ENCODE measurements around the gene RAB11A.

The RAB11A gene

DNA sequence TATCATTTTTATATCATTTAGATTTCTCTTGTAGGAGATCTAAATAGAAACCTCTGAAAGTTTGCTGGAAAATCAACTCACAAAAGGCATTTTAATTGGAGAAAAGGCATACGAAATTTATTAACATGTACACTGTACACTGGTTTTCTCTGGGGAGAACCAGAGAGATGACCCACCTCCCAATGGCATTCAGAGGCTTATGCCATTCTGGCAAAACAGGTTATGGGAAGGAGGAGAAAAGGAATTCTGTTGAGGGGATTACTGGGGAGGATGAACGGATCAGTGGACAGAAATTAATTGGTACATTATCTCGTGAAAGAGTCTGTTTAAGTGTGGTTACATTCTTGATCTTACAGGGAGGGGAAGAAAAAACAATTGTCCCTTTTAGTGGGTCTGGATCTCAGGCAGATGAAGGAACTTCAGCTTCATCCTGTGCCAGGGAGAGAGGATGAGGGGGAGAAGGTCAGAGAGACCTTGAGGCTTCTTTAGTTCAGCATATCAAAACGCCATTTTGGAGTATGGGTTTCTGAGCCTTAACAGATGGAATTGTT lies 16.5 kb downstream of the RAB11A start:
- DNase-seq (ENCODE audit: low read depth): no peak

- no peak for DNase-seq (ENCODE audit: low read depth)
Measured at GRCh38 chr15:65887565-65887964, 18.3 kb downstream of the RAB11A start.

DNA sequence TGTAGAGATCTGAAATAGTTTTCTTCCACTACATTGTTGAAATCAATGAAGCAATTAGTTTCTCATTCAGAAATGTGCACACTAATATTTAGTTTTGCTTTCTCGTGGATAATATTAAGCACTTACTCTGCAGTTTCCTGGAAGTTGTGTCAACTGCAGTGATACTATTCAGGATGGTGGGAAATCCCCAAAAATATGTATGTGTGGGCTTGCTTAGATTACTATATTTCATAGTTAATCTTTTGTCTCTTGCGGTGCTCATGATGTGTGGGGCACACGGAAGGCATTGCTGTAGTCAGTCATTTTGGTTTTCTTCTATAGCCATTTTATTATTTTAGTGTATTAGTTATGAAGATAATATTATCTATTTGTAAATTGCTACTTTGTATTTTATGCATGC lies 19.7 kb downstream of the RAB11A start:
- no peak for DNase-seq (ENCODE audit: low read depth)

DNA sequence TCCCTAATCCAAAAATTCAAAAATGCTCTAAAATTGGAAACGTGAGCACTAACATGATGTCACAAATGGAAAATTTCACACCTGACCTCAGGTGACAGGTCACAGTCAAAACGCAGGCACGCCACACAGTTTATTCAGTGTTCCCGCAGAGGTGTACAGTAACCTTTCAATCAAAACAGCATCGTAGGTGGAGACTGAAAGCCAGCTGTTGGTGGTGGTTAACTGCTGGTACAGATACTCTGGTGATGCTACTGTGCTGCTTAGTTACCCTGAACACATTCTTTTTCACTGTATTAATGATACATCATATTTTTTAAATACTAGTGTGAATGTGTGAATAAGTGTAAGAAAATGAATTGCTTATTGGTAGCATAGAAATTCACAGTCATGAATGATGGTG lies 23.8 kb downstream of the RAB11A start:
- no peak for DNase-seq (ENCODE audit: low read depth)

DNA sequence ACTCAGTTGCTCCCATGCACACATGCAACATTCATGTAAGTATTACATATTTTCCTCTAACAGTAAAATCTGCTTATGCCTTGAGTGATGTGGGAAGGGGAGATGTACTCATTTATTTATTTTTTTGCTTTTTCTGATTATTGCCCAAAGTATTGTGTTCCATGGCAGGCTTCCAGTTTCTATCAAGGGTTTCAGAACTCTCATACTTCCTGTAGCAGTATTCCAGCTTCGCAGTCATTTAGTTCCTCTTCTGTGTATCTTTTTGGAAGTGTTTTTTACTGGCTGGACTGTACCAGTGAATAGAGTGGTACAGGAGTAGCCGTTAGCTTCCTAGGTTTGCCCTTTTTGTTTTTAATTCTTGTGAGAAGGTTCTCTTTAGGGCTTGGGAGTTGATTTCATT lies 26.9 kb downstream of the RAB11A start:
- no peak for DNase-seq (ENCODE audit: low read depth)

GRCh38 chr15:65900488-65900887 lies 31.2 kb downstream of the RAB11A start:
- no peak for DNase-seq (ENCODE audit: low read depth)

DNA sequence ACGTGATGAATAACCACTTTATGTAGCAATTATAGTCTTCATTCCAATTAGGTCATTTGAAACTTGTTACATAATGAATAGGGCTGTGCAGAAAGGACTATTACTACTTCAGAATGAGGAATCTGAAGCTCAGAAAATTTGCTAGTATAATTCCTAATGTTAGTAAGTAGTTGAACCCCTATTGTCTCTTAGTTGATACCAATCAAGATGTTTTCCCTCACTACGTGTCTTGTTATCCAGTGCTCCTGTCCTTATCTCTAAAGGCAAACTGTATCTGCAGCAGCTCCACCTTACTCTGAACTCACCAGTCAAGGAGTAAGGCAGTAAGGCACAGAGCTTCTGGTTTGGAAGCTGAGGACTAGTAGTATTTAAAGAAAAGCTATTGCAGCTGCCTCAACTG lies 32.0 kb downstream of the RAB11A start:
- no peak for DNase-seq (ENCODE audit: low read depth)

- DNase-seq (ENCODE audit: low read depth): no peak
Measured at GRCh38 chr15:65901836-65902235, 32.5 kb downstream of the RAB11A start.

DNA sequence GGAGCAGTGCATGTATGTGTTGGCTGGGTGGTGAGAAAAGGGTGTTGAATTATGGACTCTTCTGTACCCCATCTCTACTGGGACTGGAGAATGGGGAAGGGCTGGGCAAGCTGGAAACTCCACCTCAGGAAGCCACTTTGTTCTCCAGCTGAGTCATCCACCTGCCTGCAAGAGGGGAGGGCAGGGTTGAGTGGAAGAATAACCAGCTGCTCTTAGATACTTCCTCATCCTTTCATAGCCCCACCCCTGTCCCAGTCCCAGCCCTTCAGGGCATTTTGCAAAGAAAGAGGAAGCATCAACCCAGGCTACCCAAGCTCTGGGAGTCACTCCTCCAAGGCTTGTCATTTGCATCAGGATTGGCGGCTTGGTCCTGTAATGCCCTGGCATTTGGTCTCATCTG lies 33.1 kb downstream of the RAB11A start:
- no peak for DNase-seq (ENCODE audit: low read depth)

DNA sequence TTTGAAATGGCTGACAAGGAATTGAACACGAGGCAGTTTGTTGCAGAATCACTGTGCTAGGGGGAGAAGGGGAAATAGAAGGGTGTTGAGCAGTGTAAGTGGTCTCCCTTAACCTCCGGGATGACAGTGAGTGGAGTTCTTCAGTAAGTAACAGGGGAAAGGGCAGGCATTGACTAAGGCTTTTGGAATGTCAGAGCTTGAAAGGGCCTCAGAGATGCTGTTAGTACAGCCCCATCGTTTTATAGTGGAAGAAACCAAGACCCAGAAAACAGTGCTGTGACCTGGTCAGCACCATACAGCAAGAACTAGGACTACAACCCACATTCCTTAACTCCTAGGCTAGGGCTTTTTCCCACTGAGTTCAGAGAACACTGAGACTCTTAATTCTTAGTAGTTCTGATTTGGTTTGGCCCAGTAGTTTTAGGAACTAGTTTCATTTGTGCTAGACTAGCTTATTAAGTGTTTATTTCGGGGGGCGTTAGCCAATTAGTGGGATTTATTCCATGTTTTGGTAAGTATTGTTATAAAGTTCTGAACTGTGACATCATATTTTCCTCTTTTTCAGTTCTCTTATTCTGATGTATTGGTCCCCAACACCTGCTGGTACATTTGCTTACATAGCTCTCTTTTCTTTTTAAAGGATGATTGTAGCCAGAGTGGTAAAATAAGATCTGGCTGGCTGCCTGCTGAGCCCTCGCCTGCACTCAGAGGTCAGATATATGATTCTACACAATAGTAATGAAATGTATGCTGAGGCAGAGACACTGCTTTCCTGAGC lies 34.2 kb downstream of the RAB11A start:
- no peak for DNase-seq (ENCODE audit: low read depth)

DNA sequence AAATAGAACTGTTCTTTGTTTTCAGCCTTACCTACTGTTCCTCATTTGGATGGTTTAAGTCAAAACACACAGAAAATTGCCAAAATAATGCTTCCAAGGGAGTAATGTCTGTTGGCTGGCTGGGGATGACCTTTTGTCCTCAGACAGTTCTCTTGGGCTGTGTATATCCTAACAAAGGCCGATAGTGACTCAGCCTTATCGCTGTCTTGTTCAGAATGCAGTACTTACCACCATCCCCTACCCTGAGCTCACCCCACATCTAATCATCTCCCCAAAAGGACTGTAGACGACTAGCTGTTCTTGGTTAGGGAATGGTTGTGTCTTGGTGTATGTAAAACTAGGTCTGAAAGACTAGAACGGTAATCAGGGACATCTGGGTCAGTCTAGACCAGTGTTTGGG lies 35.0 kb downstream of the RAB11A start:
- no peak for DNase-seq (ENCODE audit: low read depth)

DNA sequence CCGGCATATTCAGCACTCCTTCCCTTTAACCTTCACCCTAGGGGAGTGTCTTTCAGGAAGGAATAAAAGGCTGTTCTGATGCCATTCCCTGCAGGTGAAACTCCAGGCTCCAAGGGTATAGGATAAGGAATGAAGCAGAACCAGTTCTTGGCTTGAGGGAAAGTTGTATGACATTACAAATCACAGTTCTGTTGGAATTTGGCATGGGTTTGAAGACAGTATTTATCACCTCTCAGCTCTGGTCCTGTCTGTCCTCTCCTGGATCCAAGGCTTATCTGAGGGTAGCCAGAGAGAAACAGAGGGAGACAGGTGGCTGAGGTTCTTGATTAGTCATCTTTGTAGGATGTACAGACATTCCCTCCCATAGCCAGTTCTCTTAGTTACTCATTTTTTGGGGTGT lies 37.1 kb downstream of the RAB11A start:
- no peak for DNase-seq (ENCODE audit: low read depth)

DNA sequence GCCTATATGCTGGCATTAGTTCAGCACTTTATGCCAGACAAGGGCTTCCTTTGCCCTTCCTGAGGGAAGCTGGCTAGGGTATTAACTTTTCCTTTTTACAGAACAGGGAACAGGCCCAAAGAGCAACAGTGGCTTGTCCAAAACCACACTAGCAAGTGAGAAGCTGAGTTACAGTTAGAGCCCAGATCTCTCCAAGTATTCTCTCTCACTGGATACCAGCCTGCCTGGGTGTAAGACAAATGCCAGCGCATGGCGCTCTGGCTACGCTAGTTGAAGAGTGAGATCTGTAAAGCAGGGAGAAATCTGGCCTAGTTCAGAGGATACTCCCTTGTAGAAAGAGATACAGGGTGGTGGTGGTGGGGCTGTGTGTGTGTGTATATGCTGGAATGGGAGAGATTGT lies 38.4 kb downstream of the RAB11A start:
- no peak for DNase-seq (ENCODE audit: low read depth)

- DNase-seq (ENCODE audit: low read depth): no peak
Measured at GRCh38 chr15:65908876-65909275, 39.6 kb downstream of the RAB11A start.

DNA sequence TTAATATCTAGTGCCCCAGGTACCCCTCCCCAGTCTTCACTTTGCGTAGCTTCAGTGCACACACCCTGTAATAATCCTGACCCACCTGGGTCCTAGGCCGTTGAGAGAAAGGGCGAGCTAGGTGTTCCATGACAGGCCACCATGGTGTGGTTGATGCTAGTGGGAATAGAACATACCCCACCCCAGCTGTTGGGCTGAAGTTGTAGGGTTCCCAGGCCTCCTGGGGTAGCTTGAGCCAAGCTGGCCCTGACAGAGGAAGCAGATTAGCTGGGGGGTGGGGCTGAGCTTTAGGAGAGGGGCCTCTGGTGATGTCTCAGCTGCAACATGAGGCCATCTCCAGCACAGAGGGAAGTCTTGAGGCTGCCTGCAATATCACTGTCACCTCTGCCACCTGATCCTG lies 40.5 kb downstream of the RAB11A start:
- no peak for DNase-seq (ENCODE audit: low read depth)

GRCh38 chr15:65910341-65910740 lies 41.0 kb downstream of the RAB11A start:
- no peak for DNase-seq (ENCODE audit: low read depth)

DNA sequence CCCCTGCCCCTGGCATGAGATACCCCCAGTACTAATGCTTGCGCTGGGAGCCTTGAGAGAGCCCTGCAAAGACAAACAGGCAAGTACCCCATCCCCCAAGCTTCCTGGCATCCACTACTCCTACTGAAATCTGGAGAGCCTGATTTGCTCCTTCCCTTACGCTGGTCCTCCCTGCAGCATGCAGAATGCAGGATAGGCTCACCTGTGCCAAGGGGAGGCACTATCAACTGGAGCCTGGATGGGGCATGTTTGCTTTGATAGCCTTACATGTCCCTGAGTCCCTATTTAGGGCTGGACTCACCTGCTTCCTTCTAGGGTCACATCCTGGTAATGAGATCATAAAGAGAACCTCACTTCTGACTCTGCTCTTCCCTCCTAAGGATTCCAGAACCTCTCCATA lies 42.9 kb downstream of the RAB11A start:
- DNase-seq (ENCODE audit: low read depth): no peak

DNA sequence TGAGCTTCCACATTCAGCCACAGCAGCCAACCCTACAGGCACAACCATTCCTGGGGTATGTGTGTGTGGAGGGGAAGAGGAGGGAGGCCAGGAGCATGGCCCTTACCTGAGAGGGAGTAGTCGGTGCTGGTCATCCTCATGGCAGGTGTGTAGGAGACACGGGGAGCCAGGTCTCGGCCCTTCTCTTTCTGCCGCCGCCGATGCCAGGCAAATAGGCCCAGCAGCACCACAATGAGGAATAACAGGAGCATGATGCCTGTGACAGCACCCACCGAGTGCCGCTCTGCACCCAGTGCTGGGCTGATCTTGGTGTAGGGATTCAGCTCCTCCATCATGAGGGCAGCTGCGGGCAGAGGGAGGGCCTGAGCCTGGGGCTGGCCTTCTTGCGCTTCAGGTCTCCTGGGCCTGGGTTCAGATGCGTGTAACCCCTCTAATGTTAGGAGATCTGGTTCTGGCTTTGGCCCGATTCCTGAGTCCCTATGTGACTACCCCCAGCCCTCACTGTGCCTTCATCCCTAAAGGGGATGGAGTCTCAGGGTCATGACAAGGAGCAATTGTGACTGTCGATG lies 44.4 kb downstream of the RAB11A start:
- DNase-seq (ENCODE audit: low read depth): no peak

GRCh38 chr15:65914386-65914785 lies 45.1 kb downstream of the RAB11A start:
- DNase-seq (ENCODE audit: low read depth): no peak

- DNase-seq (ENCODE audit: low read depth): no peak
Measured at GRCh38 chr15:65914981-65915925, 46.0 kb downstream of the RAB11A start.

DNA sequence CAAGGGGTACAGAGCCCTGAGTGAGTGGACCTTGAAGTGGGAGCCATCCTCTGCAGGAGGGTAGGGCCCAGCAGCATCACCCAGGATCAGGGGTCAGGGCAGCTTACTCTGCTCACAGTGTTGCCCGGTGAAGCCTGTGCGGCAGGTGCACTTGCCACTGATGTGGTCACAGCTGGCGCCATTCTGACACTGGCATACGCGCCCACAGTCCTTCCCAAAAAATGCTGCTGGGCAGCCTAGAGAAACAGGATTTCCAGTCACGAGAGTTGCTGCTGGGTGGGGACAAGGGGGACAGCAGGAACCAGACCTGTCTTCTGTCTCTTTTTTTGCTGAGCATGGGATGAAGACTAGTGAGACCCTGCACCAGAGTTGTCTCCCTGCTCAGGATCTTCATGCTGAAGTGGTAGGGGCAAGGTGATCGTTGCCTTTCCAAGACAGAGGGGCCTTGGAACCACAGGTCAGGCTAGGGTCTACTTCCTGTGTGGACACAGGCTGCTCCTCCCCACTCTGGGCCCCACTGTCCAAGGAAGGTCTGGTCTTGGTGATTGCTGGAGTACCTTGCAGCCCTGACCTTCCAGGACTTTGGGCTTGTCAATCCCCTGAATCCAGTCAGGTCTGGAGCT lies 46.9 kb downstream of the RAB11A start:
- DNase-seq (ENCODE audit: low read depth): no peak

Data from stimulated activated CD8-positive, alpha-beta memory T cell treated with anti-CD3 and anti-CD28 coated beads, Interleukin-12 subunit alpha, Interleukin-12 subunit beta, amount 100 ng/mL, for 4 hours (primary cell).